Effector CD8-positive, alpha-beta T cell (primary cell): ENCODE measurements around the gene MTMR6.

Source experiments
- DNase-seq: peaks from one replicate; lab custom pipeline; 2025; lab: John Stamatoyannopoulos, UW

MTMR6 gene

GRCh38 chr13:25280396-25280795 lies 6.9 kb downstream of the MTMR6 start:
- no peak for DNase-seq

- DNase-seq: no peak
These were observed 10.5 kb downstream of the MTMR6 start for GRCh38 chr13:25276748-25277147.

- no peak for DNase-seq
These were observed 18.7 kb downstream of the MTMR6 start for GRCh38 chr13:25268561-25268960.

- DNase-seq: no peak
These were observed 19.6 kb downstream of the MTMR6 start for GRCh38 chr13:25267715-25268114.

- DNase-seq: no peak
These were observed 20.6 kb downstream of the MTMR6 start for GRCh38 chr13:25266706-25267105.

- DNase-seq: no peak
These were observed 25.0 kb downstream of the MTMR6 start for GRCh38 chr13:25262261-25262660.

GRCh38 chr13:25253702-25254101 lies 33.6 kb downstream of the MTMR6 start:
- DNase-seq: no peak

- DNase-seq: no peak
These were observed 34.5 kb downstream of the MTMR6 start for GRCh38 chr13:25252752-25253151.

- DNase-seq: no peak
These were observed 35.1 kb downstream of the MTMR6 start for GRCh38 chr13:25252225-25252624.

GRCh38 chr13:25249001-25249543 lies 38.2 kb downstream of the MTMR6 start:
- DNase-seq: no peak

GRCh38 chr13:25248071-25248470 lies 39.2 kb downstream of the MTMR6 start:
- no peak for DNase-seq

GRCh38 chr13:25247360-25247759 lies 39.9 kb downstream of the MTMR6 start:
- no peak for DNase-seq

- no peak for DNase-seq
These were observed 43.2 kb downstream of the MTMR6 start for GRCh38 chr13:25244123-25244522.

- no peak for DNase-seq
These were observed 44.3 kb downstream of the MTMR6 start for GRCh38 chr13:25242956-25243355.

- DNase-seq: no peak
These were observed 46.3 kb downstream of the MTMR6 start for GRCh38 chr13:25241007-25241406.

- DNase-seq: no peak
These were observed 50.2 kb downstream of the MTMR6 start for GRCh38 chr13:25237083-25237482.

GRCh38 chr13:25233861-25234260 lies 53.4 kb downstream of the MTMR6 start:
- no peak for DNase-seq

GRCh38 chr13:25232937-25233515 lies 54.3 kb downstream of the MTMR6 start:
- no peak for DNase-seq

- DNase-seq: no peak
These were observed 55.8 kb downstream of the MTMR6 start for GRCh38 chr13:25231517-25231916.

- DNase-seq: no peak
These were observed 59.6 kb downstream of the MTMR6 start for GRCh38 chr13:25227690-25228089.

GRCh38 chr13:25225970-25226369 lies 61.3 kb downstream of the MTMR6 start:
- no peak for DNase-seq

- no peak for DNase-seq
These were observed 63.1 kb downstream of the MTMR6 start for GRCh38 chr13:25224151-25224550.

GRCh38 chr13:25222740-25223139 lies 64.5 kb downstream of the MTMR6 start:
- DNase-seq: no peak

- no peak for DNase-seq
These were observed 69.3 kb downstream of the MTMR6 start for GRCh38 chr13:25218019-25218418.
